CD4-positive, alpha-beta T cell treated with Interleukin-6 for 4 hours (primary cell): ENCODE measurements around the gene OR1D2.
"Not testable (repeated sequence)": the region's sequence is repeated elsewhere in the genome, so short reads cannot be mapped to it uniquely, and the experiment has no call there.

ENCODE experiments used
- DNase-seq: peaks from one replicate; pipeline ENCODE4 v3.0.0-alpha.2; 2020; ENCODE audit warnings: mixed read lengths

Gene OR1D2

GRCh38 chr17:3104322-3104721 lies at the start of gene OR1D2:
Gene OR1D2, minus strand, starts transcription at chr17:3104422. Its CDS starts 11,426 bp downstream, at chr17:3092996.
- no peak for DNase-seq

- DNase-seq: not testable (repeated sequence)
These were observed 33.3 kb upstream of the OR1D2 start for GRCh38 chr17:3137494-3137893.

GRCh38 chr17:3127451-3127850 lies 23.2 kb upstream of the OR1D2 start, which contains the start of gene OR1G1:
Gene OR1G1, minus strand, starts transcription at chr17:3127551. Its CDS starts 0 bp downstream, at chr17:3127551.
- no peak for DNase-seq

DNA sequence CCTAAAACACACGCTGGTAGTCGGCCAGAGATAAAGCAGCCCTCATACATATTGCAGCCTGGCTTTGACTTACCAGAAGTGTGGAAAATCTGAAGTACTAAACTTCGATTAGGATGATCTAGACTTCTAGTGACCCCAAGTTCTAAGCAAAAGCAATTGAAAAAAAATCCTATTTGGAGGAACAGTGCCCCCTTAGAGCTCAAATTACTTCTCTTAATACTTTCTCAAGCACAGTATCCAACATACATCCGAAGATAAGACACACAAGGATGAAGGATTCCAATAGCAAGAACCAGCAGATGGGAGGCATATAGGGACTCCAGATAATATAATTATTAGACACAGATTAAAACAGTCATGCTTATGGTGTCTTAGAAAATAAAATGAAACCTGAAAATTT lies 30.4 kb downstream of the OR1D2 start:
- not testable (repeated sequence) for DNase-seq

DNA sequence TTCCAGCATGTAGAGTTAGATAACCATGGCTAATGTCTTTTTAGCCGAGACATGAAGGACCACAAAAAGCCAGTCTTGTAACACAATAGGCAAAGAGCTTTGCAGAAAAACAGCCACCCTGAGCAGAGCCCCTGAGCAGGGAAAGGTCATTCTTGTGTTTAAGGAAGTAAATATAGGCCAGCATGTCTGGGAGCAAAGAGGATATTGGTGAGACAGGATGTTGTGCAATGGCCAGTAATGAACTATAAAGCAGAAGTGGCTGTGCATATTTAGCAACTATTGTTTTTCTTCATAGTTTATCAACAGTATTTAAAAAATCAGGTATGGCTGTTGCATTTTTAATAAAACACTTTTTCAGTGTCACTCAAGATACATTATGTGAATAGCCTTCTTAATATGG lies 39.0 kb downstream of the OR1D2 start:
- not testable (repeated sequence) for DNase-seq

- not testable (repeated sequence) for DNase-seq
These were observed 40.7 kb downstream of the OR1D2 start, which contains the start of gene OR1D5 for GRCh38 chr17:3063507-3063906. Gene OR1D5, minus strand, starts transcription at chr17:3063607. Its CDS starts 0 bp downstream, at chr17:3063607.

DNA sequence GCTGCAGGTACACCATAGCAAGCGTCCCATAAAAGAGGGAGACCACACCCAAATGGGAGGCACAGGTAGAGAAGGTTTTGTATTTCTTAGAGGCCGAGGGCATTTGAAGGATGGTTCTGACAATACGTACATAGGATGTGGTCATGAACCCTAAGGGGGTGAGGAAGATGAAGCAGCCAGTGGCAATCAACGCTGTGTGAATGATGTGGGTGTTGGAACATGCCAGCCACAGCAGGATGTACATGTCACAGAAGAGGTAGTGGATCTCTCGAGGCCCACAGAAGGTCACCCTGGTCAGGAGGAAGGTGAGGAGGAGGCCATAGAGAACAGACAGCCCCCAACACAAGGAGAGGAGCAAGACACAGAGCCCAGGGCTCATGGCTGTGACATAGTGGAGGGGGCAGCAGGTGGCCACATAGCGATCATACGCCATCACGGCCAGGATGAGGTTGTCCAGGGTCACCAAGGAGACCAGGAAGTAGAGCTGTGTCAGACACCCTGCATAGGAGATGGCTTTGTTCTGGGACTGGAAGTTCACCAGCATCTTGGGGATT lies 41.3 kb downstream of the OR1D2 start:
- not testable (repeated sequence) for DNase-seq

GRCh38 chr17:3054868-3055267 lies 49.4 kb downstream of the OR1D2 start:
- not testable (repeated sequence) for DNase-seq

DNA sequence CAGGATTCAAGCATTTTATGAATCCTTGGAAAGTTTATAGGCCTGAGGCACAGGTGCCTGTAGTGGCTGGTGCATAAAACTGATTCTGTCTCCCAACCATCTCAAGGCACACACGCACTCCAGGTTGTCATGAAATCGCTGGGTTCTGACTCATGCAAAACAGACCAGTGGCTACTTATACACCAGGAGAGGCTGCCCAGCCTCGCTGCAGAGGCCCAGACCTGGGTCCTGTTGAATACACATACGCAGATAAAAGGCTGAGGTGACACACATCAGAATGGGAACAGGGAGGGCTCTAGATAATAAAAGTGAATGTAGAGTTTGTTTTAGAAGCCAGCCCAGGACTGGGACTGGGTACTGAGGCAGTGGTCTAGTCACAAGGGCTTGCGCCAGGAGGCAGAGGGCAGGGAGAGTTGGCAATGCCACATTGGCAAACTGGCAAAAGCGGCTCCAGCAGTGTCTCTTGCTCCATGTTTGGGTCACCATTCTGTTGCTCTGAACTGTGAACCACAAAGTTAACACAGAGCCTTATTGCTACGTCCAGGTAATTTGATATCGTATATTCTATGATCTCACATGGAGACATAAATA lies 54.4 kb downstream of the OR1D2 start:
- no peak for DNase-seq

DNA sequence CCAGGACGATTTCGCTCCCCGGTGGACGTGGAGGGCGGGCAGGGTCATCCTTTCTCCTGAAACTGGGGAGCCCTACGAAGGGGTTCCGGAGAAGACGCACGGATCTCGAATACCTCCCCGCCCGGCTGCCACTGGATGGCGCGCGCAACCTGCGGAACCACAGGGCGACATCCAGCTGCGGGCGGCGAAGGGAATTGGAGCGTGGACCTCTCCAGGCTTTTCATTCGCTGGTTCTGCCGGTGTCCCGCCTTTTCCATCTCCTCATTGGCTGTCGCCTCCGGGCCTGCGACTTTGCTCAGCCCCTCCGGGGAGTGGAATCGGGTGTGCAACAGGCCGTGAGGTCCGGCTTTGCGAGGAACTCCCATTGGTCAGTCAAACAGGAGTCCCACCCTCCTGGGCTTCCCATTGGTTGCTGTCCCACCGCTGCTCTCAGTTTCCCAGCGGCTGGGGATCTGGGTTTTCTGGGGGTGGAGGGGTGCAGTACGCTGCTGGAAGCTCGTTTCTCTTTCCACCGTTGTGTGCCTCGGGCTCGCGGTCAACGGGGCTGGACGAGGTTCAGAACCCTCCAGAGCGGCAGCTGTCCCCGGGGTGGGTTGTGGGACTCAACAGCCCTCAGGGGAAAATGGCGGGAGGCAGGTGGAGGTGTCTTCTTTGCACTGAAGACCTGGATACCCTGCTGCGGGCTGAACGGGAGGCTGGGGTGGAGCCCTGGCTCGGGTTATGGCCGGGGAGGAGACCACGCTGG lies 55.3 kb downstream of the OR1D2 start:
- peak; percentile 93 for DNase-seq

DNA sequence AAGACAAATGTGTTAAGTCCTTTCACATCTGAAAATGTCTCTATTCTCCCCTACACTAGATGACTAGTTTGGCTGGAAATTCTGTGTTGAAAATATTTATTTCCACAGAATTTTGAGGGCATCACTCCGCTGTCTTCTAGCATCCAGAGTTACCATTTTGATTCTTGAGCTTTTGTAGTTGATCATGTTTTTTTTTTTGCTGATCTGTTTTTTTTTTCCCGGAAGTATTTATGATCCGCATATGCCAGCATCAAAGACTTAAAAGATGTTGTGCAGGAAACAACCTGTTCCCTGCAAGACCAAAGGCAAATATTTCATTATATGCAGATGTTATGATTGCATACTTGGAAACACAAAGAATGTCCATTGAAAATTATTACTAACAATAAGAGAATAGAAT lies 57.5 kb downstream of the OR1D2 start:
- DNase-seq: no peak

DNA sequence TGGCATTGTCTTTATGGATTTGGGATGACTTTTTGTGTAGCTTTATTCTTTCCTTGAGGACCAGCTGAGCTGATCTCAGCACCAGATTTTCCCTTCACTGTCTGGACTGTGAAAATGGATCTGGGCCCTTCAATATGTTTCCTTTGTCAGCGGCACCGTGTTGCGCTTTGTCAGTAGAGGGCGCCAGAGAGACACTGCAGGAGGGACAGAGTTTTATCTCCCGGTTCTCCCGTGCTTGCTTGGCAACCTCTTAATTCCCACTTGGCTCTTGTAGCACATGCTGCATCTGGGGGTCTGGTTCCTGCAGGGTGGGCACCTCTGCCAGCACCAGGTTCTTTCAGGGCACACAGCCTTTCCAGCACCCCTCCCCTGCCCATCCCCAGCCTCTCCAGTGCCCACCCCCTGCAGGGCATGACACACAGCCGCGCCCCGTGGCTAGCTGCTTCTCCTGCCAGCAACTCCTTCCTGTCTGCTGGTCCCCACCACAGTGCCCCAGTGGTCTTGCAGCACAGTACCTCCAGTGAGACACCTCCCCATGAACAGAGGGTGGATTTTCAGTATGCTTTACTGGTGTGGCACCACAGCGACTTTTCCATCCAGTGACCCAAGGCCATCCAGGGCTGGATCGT lies 60.4 kb downstream of the OR1D2 start:
- DNase-seq: no peak

DNA sequence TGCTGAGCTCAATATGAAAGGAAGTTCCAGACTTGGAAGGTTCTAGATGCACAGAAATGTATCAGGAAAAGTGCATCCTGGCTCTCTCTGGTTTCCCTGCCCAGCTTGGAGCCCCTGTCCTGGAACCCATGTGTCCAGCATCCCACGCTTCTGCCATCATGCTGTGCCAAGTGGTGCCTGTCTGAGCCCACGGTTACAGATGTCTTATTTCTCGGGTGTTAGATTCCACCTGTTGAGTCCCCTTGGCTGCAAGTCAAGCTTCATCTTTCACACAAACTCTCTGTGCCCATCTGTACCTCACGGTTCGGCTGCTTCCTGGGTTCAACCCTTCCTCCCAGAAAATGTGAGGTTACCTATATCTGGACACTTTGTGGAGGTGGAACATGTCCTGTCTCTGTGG lies 63.3 kb downstream of the OR1D2 start:
- DNase-seq: no peak

- DNase-seq: no peak
These were observed 64.5 kb downstream of the OR1D2 start for GRCh38 chr17:3039736-3040135.

GRCh38 chr17:3038941-3039340 lies 65.3 kb downstream of the OR1D2 start:
- no peak for DNase-seq
